Osteocyte (in vitro differentiated cells): Measurements from ENCODE around the gene ATF3. TPM values are rescaled to one million over a fixed set of nuclear protein-coding genes. Genes with fewer than 3 reads are reported as not detected.

Experiments
- DNase-seq: peaks from one replicate; pipeline ENCODE4 v3.0.0; 2021; ENCODE audit warnings: mixed read lengths; ENCODE audit not compliant: unreplicated experiment; ENCODE audit errors: extremely low spot score
- H3K27ac Mint-ChIP-seq: one replicate; pipeline ENCODE4 v1.8.0; 2021; ENCODE audit warnings: mild to moderate bottlenecking, mixed read lengths; ENCODE audit not compliant: unreplicated experiment
- H3K27me3 Mint-ChIP-seq: one replicate; pipeline ENCODE4 v1.8.0; 2021; ENCODE audit warnings: mixed read lengths; ENCODE audit not compliant: unreplicated experiment
- H3K36me3 Mint-ChIP-seq: one replicate; pipeline ENCODE4 v1.8.0; 2021; ENCODE audit warnings: mixed read lengths; ENCODE audit not compliant: unreplicated experiment
- H3K4me1 Mint-ChIP-seq: one replicate; pipeline ENCODE4 v1.8.0; 2021; ENCODE audit warnings: mixed read lengths; ENCODE audit not compliant: unreplicated experiment
- H3K4me3 Mint-ChIP-seq: one replicate; pipeline ENCODE4 v1.8.0; 2021; ENCODE audit warnings: mild to moderate bottlenecking, moderate library complexity, mixed read lengths; ENCODE audit not compliant: unreplicated experiment
- H3K9me3 Mint-ChIP-seq: one replicate; pipeline ENCODE4 v1.8.0; 2021; ENCODE audit warnings: mixed read lengths; ENCODE audit not compliant: unreplicated experiment
- CTCF ChIP-seq: fragments of 200-600 bp; sonication (generic); IDR thresholded peaks from 2 replicates; pipeline ENCODE4 v1.5.0; 2021; ENCODE audit warnings: antibody characterized with exemption, mild to moderate bottlenecking, moderate library complexity
- total RNA-seq: library from RNA; stranded (reverse); gene quantifications from 2 replicates; pipeline ENCODE4 v1.2.1, GENCODE V29; 2021

ATF3 gene
- total RNA-seq, 1 donor from 2014 or later = 45.3 TPM

GRCh38 chr1:212568978-212569537, 39.5 kb upstream of the ATF3 start:
- peaks cover 6% of the 10 kb centered on the region for H3K27me3 Mint-ChIP-seq
- H3K36me3 Mint-ChIP-seq = no peaks in the 10 kb centered on the region
- no peak for DNase-seq
- H3K4me3 Mint-ChIP-seq = no peak overlapping the region
- H3K9me3 Mint-ChIP-seq = no peaks in the 10 kb centered on the region
- no peak overlapping the region for H3K27ac Mint-ChIP-seq
- no peak for TF ChIP-seq CTCF
- H3K4me1 Mint-ChIP-seq = peaks cover 25% of the 10 kb centered on the region

- no peak overlapping the region for H3K4me3 Mint-ChIP-seq
- H3K4me1 Mint-ChIP-seq = no peaks in the 10 kb centered on the region
- peaks cover 10% of the 10 kb centered on the region for H3K27me3 Mint-ChIP-seq
- DNase-seq = no peak
- H3K9me3 Mint-ChIP-seq = no peaks in the 10 kb centered on the region
- H3K36me3 Mint-ChIP-seq = no peaks in the 10 kb centered on the region
- no peak for TF ChIP-seq CTCF
- no peak overlapping the region for H3K27ac Mint-ChIP-seq
These were observed 33.8 kb upstream of the ATF3 start for GRCh38 chr1:212574732-212575131.

GRCh38 chr1:212575333-212575732, 33.2 kb upstream of the ATF3 start:
- Mint-ChIP-seq H3K27me3 (peaks cover 10% of the 10 kb centered on the region), H3K36me3 (no peaks in the 10 kb centered on the region), H3K4me3 (no peak overlapping the region), H3K4me1 (peaks cover 1% of the 10 kb centered on the region), H3K9me3 (no peaks in the 10 kb centered on the region), H3K27ac (no peak overlapping the region)
- no peak for DNase-seq
- no peak for TF ChIP-seq CTCF

- peaks cover 8% of the 10 kb centered on the region for H3K27me3 Mint-ChIP-seq
- peaks cover 7% of the 10 kb centered on the region for H3K4me1 Mint-ChIP-seq
- no peak for DNase-seq
- H3K4me3 Mint-ChIP-seq = no peak overlapping the region
- no peaks in the 10 kb centered on the region for H3K36me3 Mint-ChIP-seq
- H3K9me3 Mint-ChIP-seq = no peaks in the 10 kb centered on the region
- no peak overlapping the region for H3K27ac Mint-ChIP-seq
- TF ChIP-seq CTCF = no peak
These were observed 30.5 kb upstream of the ATF3 start for GRCh38 chr1:212578041-212578440.

GRCh38 chr1:212581034-212581433, 27.5 kb upstream of the ATF3 start:
- H3K4me1 Mint-ChIP-seq = peaks cover 16% of the 10 kb centered on the region
- H3K27ac Mint-ChIP-seq = no peak overlapping the region
- H3K27me3 Mint-ChIP-seq = no peaks in the 10 kb centered on the region

More at GRCh38 chr1:212581034-212581433, 27.5 kb upstream of the ATF3 start:
- DNase-seq = no peak
- no peak for TF ChIP-seq CTCF
- H3K36me3 Mint-ChIP-seq = no peaks in the 10 kb centered on the region
- H3K9me3 Mint-ChIP-seq = no peaks in the 10 kb centered on the region
- no peak overlapping the region for H3K4me3 Mint-ChIP-seq
